Lung (tissue), 16 donors: ENCODE results near the gene ROBO3. TPM values are rescaled to one million over a fixed set of nuclear protein-coding genes. Genes with fewer than 3 reads are reported as not detected.

Experiments
- ATAC-seq: fragments of 200-7000 bp; cut with Tn5 transposase; one replicate; pipeline ENCODE4 v1.9.1; 2020; ENCODE audit warnings: moderate number of reproducible peaks; ENCODE audit not compliant: insufficient read depth, low FRiP score
- DNase-seq, 3 donors: peaks; one replicate each; pipeline ENCODE4 v3.0.0-alpha.2; 2013 to 2017
- H3K27ac ChIP-seq, 2 donors: one replicate each; pipeline ENCODE4 v1.5.1; 2013; ENCODE audit warnings: mild to moderate bottlenecking in 2 of 2, moderate library complexity in 2 of 2, control low read depth in 1 of 2, inconsistent platforms in 1 of 2, low read depth in 1 of 2, low read length in 1 of 2
- H3K27me3 ChIP-seq, 3 donors: one replicate each; pipeline ENCODE4 v1.5.1; 2013; ENCODE audit warnings: low read length in 2 of 3; ENCODE audit not compliant: control insufficient read depth in 3 of 3, insufficient read depth in 3 of 3
- H3K36me3 ChIP-seq, 4 donors: one replicate each; pipeline ENCODE4 v1.5.1; 2013; ENCODE audit warnings: low read length in 4 of 4, mild to moderate bottlenecking in 1 of 4, moderate library complexity in 1 of 4; ENCODE audit not compliant: control insufficient read depth in 4 of 4, insufficient read depth in 4 of 4
- H3K4me1 ChIP-seq, 5 donors: one replicate each; pipeline ENCODE4 v1.5.1; 2013; ENCODE audit warnings: low read length in 5 of 5, mild to moderate bottlenecking in 2 of 5, moderate library complexity in 1 of 5; ENCODE audit not compliant: control insufficient read depth in 5 of 5, insufficient read depth in 5 of 5
- H3K4me3 ChIP-seq: one replicate; pipeline ENCODE4 v1.5.1; 2013; ENCODE audit warnings: mild to moderate bottlenecking, control low read depth, moderate library complexity
- H3K9ac ChIP-seq, 2 donors: one replicate each; pipeline ENCODE4 v1.5.1; 2013; ENCODE audit warnings: low read length in 2 of 2, control low read depth in 1 of 2; ENCODE audit not compliant: insufficient read depth in 1 of 2
- H3K9me3 ChIP-seq, 4 donors: one replicate each; pipeline ENCODE4 v1.5.1; 2013; ENCODE audit warnings: low read length in 3 of 4, mild to moderate bottlenecking in 1 of 4, moderate library complexity in 1 of 4; ENCODE audit not compliant: control insufficient read depth in 4 of 4, insufficient read depth in 3 of 4
- CTCF ChIP-seq: IDR thresholded peaks from 2 replicates; pipeline ENCODE4 v1.5.1; 2012; ENCODE audit warnings: mild to moderate bottlenecking; ENCODE audit errors: control extremely low read depth, extremely low read depth
- WGBS, 2 donors: extraction: QIAGEN DNeasy Blood & Tissue Kit; methylation state at CpG; one replicate each; pipeline ENCODE4 v1.1.7; 2013; 5-methylcytosine and 5-hydroxymethylcytosine counted together
- long read RNA-seq, 5 donors: transcript quantifications; one replicate each; lab custom pipeline, GENCODE V29; 2026
- polyA plus RNA-seq, 2 donors: library from polyadenylated mRNA; stranded (reverse); fragments of 200-250 nt; gene quantifications; one replicate each; pipeline ENCODE4 v1.2.1, GENCODE V29; 2013
- total RNA-seq, 2 donors: library from RNA; depleted of rRNA in 1 of 2; stranded (reverse); fragments of >200 nt in 1 of 2; gene quantifications; one replicate each; pipeline ENCODE4 v1.2.1, GENCODE V29; 2014 to 2021
- donor health status: control.
- donor health status: control.
- donor health status: Bipolar disorder and iron deficiency.
- donor health status: healthy.
- donor health status: DM: yes; HTN: yes; CAD: no.

ROBO3 gene
- total RNA-seq (10 to 100 TPM; 16.7 to 16.8 TPM), polyA plus RNA-seq (10 to 100 TPM in 1 of 2 donors, 1 to 10 TPM in 1; 9.3 to 13.5 TPM)
- long read RNA-seq, donor 1, partial matches to known transcripts: 0 of 2 reads
- long read RNA-seq, donor 1, other reads (novel, unspliced or antisense): 0 of 2 reads
- long read RNA-seq, donor 2: 0 reads
- long read RNA-seq, donor 3, partial matches to known transcripts: 0 of 1 reads
- long read RNA-seq, donor 3, other reads (novel, unspliced or antisense): 0 of 1 reads
- long read RNA-seq, donor 4, partial matches to known transcripts: 0 of 1 reads
- long read RNA-seq, donor 4, other reads (novel, unspliced or antisense): 0 of 1 reads
- long read RNA-seq, donor 5, partial matches to known transcripts: 0 of 1 reads
- long read RNA-seq, donor 5, other reads (novel, unspliced or antisense): 0 of 1 reads

- Histone ChIP-seq H3K27me3 (peaks cover 0 to 87% (median 67%) of the 10 kb centered on the region in 3 donors), H3K9ac (no peak within 1 kb of the TSS), H3K36me3 (no peaks in the 10 kb centered on the region), H3K9me3 (peaks cover 0 to 4% (median 0%) of the 10 kb centered on the region in 4 donors), H3K4me3 (no peak within 1 kb of the TSS), H3K27ac (no peak within 1 kb of the TSS), H3K4me1 (peaks cover 0 to 53% (median 16%) of the 10 kb centered on the region in 5 donors)
- ATAC-seq (no peak), DNase-seq (no peak)
- no peak for TF ChIP-seq CTCF
- 2 to 3% methylated on average over 51 to 53 of the region's 53 CpGs for WGBS, 2 donors
Measured at GRCh38 chr11:124865181-124865901, at the start of gene ROBO3. Gene ROBO3, plus strand, starts transcription at chr11:124865432. Its CDS starts 146 bp downstream, at chr11:124865578.

- Histone ChIP-seq H3K4me1 (no peaks in the 10 kb centered on the region), H3K27me3 (peaks cover 0 to 5% (median 3%) of the 10 kb centered on the region in 3 donors), H3K27ac (no peak overlapping the region), H3K36me3 (no peaks in the 10 kb centered on the region), H3K4me3 (no peak overlapping the region), H3K9me3 (no peaks in the 10 kb centered on the region), H3K9ac (no peak overlapping the region)
- ATAC-seq (no peak), DNase-seq (no peak)
- 85 to 93% methylated on average over 3 of the region's 3 CpGs for WGBS, 2 donors
- TF ChIP-seq CTCF: no peak
Measured at GRCh38 chr11:124817036-124817435, 48.2 kb upstream of the ROBO3 start.

GRCh38 chr11:124821995-124822730 is 43.1 kb upstream of the ROBO3 start:
- ATAC-seq (no peak), DNase-seq (no peak)
- Histone ChIP-seq H3K36me3 (no peaks in the 10 kb centered on the region), H3K4me3 (no peak overlapping the region), H3K4me1 (no peaks in the 10 kb centered on the region), H3K27ac (no peak overlapping the region), H3K27me3 (peaks cover 0 to 3% (median 2%) of the 10 kb centered on the region in 3 donors), H3K9ac (no peak overlapping the region), H3K9me3 (no peaks in the 10 kb centered on the region)
- no peak for TF ChIP-seq CTCF
- 75 to 77% methylated on average over 6 of the region's 6 CpGs for WGBS, 2 donors
